ENCODE results near the gene PDCD1.

- TF ChIP-seq CTCF (IDR thresholded peaks at IDR 0.05; ENCODE audit: control extremely low read depth in 1 of 3, insufficient read depth in 1 of 3, low read depth in 1 of 3, low read length in 3 of 3) (no peak), EGR1 (IDR thresholded peaks at IDR 0.05; ENCODE audit: borderline replicate concordance, low read depth, low read length) (no peak), ATF3 (IDR thresholded peaks at IDR 0.05; ENCODE audit: insufficient read depth, low read depth, low read length) (no peak), POLR2AphosphoS5 (IDR thresholded peaks at IDR 0.05; ENCODE audit: low read depth, low read length) (no peak), TAF1 (IDR thresholded peaks at IDR 0.05; ENCODE audit: low read depth, low read length) (no peak), MAFK (IDR thresholded peaks at IDR 0.05; ENCODE audit: low read depth, low read length) (no peak), HDAC6 (IDR thresholded peaks at IDR 0.05; ENCODE audit: low read depth, low read length) (no peak)
These were observed 7.5 kb upstream of the PDCD1 start for GRCh38 chr2:241865957-241866789.

All from H1 (cell line).